Breast epithelium (tissue), 3 donors: ENCODE measurements around the gene SYNJ2.

Source experiments
- CTCF ChIP-seq, 3 donors: fragments of 450-650 bp; IDR thresholded peaks; one replicate each; pipeline ENCODE4 v1.5.1; 2016 to 2017; ENCODE audit warnings: antibody characterized with exemption in 3 of 3, mild to moderate bottlenecking in 3 of 3, moderate library complexity in 3 of 3
- POLR2AphosphoS5 ChIP-seq, 3 donors: sonication (generic); formaldehyde crosslinking; IDR thresholded peaks; one replicate each; pipeline ENCODE4 v1.6.1; 2017; ENCODE audit warnings: antibody characterized with exemption in 3 of 3

GRCh38 chr6:158040804-158041347, 59.2 kb downstream of the SYNJ2 start:
- TF ChIP-seq POLR2AphosphoS5 (IDR thresholded peaks at IDR 0.05) (no peak), CTCF (IDR thresholded peaks at IDR 0.05) (no peak)
